ENCODE measurements around the gene CFAP99. TPM values are rescaled to one million over a fixed set of nuclear protein-coding genes. Genes with fewer than 3 reads are reported as not detected.

The CFAP99 gene
- total and polyA plus RNA-seq, 2 of the 8 experiments (the other 6 are each of a cell fraction or from before 2014, with no cell fraction given) = not detected

DNA sequence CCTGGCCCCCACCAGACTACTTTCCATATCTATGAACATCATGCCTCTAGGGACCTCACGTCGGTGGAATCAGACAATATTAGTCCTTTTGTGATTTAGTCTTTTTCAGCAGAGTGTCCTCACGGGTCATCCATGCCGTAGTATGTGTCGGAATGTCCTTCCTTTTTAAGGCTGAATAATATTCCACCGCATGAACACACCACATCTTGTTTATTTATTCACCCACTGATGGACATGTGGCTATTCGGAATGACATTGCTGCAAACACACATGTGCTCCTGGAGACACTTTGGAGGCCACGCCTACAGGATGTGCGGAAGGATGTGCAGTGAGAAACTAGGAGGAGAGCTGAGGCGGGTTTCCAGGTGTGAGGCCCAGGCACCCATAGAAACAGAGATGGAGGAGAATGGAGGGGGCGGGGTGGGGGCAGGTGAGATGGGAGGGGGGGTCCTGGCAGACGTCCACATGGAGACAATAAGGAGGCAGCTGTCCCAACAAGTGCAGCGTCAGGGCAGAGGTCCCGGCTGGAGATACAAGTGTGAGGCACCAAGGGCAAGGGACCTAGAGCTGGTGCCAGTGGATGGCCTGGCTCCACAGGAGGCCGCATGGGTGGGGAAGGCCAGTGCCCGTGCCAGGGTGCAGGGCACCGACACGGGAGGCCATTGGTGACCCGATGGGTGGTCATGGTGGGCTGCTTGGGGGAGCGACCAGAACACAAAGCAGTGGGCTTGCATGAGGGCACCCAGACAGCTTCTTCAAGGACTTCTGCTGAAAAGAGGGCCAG is 21.0 kb upstream of the CFAP99 start:
- Histone ChIP-seq H3K18ac (ENCODE audit: extremely low read depth, low read length) (no peak overlapping the region), H2AK5ac (ENCODE audit: low read depth, low read length) (no peak overlapping the region), H4K8ac (ENCODE audit: extremely low read depth, insufficient read depth, low read length) (no peak overlapping the region), H3K14ac (ENCODE audit: insufficient read length) (no peak overlapping the region), H3K79me2 (ENCODE audit: control insufficient read depth in 1 of 2, insufficient read depth in 2 of 2, low read length in 2 of 2) (no peaks in the 10 kb centered on the region), H3K23ac (ENCODE audit: insufficient read length) (no peak overlapping the region), H2BK12ac (ENCODE audit: low read depth, low read length) (no peak overlapping the region), H2BK5ac (ENCODE audit: low read depth, low read length) (no peak overlapping the region), H2BK20ac (ENCODE audit: low read length) (no peak overlapping the region), H4K91ac (replicated peaks; ENCODE audit: insufficient read length, low read length) (no peak overlapping the region), H3K79me1 (ENCODE audit: low read depth, low read length) (peaks cover 5% of the 10 kb centered on the region), H3K56ac (replicated peaks; ENCODE audit: insufficient read length, low read depth, low read length) (no peak overlapping the region), H3K23me2 (ENCODE audit: low read depth, low read length) (0 out of 2 replicates have a peak, but pooled peaks cover 4% of the 10 kb centered on the region), H2AFZ (ENCODE audit: low read length) (no peak overlapping the region), H3K4me1 (replicated peaks in 1 of 4; ENCODE audit: control insufficient read depth in 3 of 4, insufficient read depth in 4 of 4, low read length in 3 of 4) (peaks cover 0 to 33% (median 22%) of the 10 kb centered on the region in 4 experiments; a peak in 6 of 7 replicates), H3K4me3 (ENCODE audit: extremely low read depth in 1 of 4, insufficient read depth in 2 of 4, low read depth in 3 of 4, low read length in 4 of 4) (no peak overlapping the region), H3K36me3 (ENCODE audit: control insufficient read depth in 2 of 4, insufficient read depth in 4 of 4, low read length in 3 of 4) (no peaks in the 10 kb centered on the region), H4K20me1 (replicated peaks in 1 of 2; ENCODE audit: control insufficient read depth in 1 of 2, insufficient read depth in 2 of 2, low read length in 2 of 2) (peaks cover 0 to 2% of the 10 kb centered on the region in 2 experiments), H2BK15ac (ENCODE audit: low read length) (no peak overlapping the region), H3K4ac (replicated peaks; ENCODE audit: insufficient read length, low read depth, low read length) (no peak overlapping the region), H3K4me2 (ENCODE audit: insufficient read depth in 1 of 2, low read depth in 2 of 2, low read length in 2 of 2) (no peak overlapping the region), H2BK120ac (replicated peaks; ENCODE audit: low read depth, low read length) (no peak overlapping the region), H3K27me3 (replicated peaks in 1 of 4; ENCODE audit: control insufficient read depth in 3 of 4, extremely low read depth in 1 of 4, insufficient read depth in 3 of 4, low read length in 3 of 4) (no peaks in the 10 kb centered on the region), H3K27ac (ENCODE audit: low read depth, low read length) (no peak overlapping the region), H3K9me3 (ENCODE audit: insufficient read depth in 2 of 2, low read depth in 1 of 2, low read length in 1 of 2) (no peaks in the 10 kb centered on the region), H3K9ac (replicated peaks in 1 of 4; ENCODE audit: extremely low read depth in 1 of 4, low read depth in 3 of 4, low read length in 3 of 4) (no peak overlapping the region), H4K5ac (ENCODE audit: insufficient read length, low read depth, low read length) (no peak overlapping the region)
- TF ChIP-seq JUN (IDR thresholded peaks at IDR 0.05; ENCODE audit: low read depth, low read length) = no peak
- no peak for TF ChIP-seq RBBP5 (IDR thresholded peaks at IDR 0.05; ENCODE audit: borderline replicate concordance, low read depth, low read length)
- WGBS, 2 experiments (ENCODE audit: extremely low coverage in 1 of 2, insufficient coverage in 1 of 2, insufficient read length in 1 of 2, insufficient replicate concordance in 2 of 2, low coverage in 1 of 2, low lambda C conversion rate in 2 of 2, missing lambda C conversion rate in 1 of 2) = 87% methylated on average over 18 of the region's 20 CpGs; no CpG with 5 or more reads in 1 of the 2 experiments
- POLR2A ChIA-PET (ENCODE audit: partially characterized antibody) = no interaction called here
- CTCF ChIA-PET (ENCODE audit: partially characterized antibody) = interaction anchor here (0.8 to 1.2 kb wide), 4 partner anchors 9 to 51 kb away, joined by 3 read pairs; no protein-coding TSS in a partner anchor
- FAIRE-seq (no peak), DNase-seq (ENCODE audit: low read depth in 1 of 2, low spot score in 2 of 2) (no peak)

All from H1 (cell line).